Muscle layer of duodenum (tissue), 2 donors: Measurements from ENCODE around the gene SAP30.

Source experiments
- H3K27ac ChIP-seq: one replicate; pipeline ENCODE4 v1.7.0; 2013; ENCODE audit warnings: mild to moderate bottlenecking, low read length
- H3K27me3 ChIP-seq: one replicate; pipeline ENCODE4 v1.7.0; 2013; ENCODE audit warnings: low read depth, mild to moderate bottlenecking, control low read depth, low read length
- H3K36me3 ChIP-seq, 2 donors: one replicate each; pipeline ENCODE4 v1.7.0; 2013; ENCODE audit warnings: low read length in 2 of 2, control low read depth in 1 of 2, mild to moderate bottlenecking in 1 of 2; ENCODE audit not compliant: insufficient read depth in 2 of 2, control insufficient read depth in 1 of 2
- H3K4me1 ChIP-seq, 2 donors: one replicate each; pipeline ENCODE4 v1.7.0; 2013; ENCODE audit warnings: low read length in 2 of 2, mild to moderate bottlenecking in 2 of 2, control low read depth in 1 of 2, moderate library complexity in 1 of 2; ENCODE audit not compliant: insufficient read depth in 2 of 2, control insufficient read depth in 1 of 2
- H3K4me3 ChIP-seq, 2 donors: one replicate each; pipeline ENCODE4 v1.7.0; 2013; ENCODE audit warnings: low read length in 2 of 2, low read depth in 1 of 2, mild to moderate bottlenecking in 1 of 2
- H3K9me3 ChIP-seq, 2 donors: one replicate each; pipeline ENCODE4 v1.7.0; 2013; ENCODE audit warnings: low read length in 2 of 2, control low read depth in 1 of 2, mild to moderate bottlenecking in 1 of 2; ENCODE audit not compliant: control insufficient read depth in 1 of 2
- donor health status: healthy.

The SAP30 gene

DNA sequence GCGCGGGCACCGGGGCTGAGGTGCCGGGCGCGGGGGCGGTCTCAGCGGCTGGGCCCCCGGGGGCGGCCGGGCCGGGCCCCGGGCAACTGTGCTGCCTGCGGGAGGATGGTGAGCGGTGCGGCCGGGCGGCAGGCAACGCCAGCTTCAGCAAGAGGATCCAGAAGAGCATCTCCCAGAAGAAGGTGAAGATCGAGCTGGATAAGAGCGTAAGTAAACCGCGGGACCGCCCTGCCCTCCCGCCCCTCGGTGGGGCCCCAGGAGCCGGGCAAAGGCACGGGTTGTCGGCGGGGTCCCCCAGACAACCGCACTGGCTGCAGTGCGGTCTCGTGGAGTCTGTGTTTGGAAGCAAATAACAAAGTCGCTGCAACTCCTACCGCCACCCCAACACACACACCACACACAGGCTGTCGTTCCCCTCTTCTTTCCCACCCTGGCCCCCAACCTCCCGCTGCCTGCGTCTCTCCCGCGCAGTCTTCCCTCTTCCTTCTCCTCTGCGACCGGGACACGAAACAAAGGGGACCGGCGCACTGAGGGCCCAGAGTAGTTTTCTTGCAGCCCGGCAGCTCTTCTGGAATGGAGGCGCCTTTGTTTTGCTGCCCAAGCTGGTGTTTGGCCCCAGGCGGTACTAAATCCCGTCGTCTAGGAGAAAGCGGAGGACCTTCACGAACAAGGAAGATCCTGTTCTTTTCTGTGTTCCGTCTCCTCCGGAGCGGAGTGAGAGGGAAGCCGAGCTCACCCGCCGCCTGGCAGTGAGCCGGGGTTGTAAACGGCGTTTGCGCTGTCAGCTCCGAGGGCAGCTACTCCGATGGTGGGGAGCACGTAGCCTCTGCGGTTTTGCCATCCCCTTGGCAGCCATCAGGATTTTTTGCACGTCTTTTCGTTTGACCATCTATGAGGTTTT lies 788 bp downstream of the SAP30 start:
- peak overlapping the region; percentile 94 for H3K27ac ChIP-seq
- peaks cover 0 to 4% of the 10 kb centered on the region in 2 donors for H3K36me3 ChIP-seq
- H3K4me1 ChIP-seq: peaks cover 6 to 34% of the 10 kb centered on the region in 2 donors
- no peaks in the 10 kb centered on the region for H3K27me3 ChIP-seq
- H3K4me3 ChIP-seq: peak overlapping the region; percentile 75 to 85
- no peaks in the 10 kb centered on the region for H3K9me3 ChIP-seq

DNA sequence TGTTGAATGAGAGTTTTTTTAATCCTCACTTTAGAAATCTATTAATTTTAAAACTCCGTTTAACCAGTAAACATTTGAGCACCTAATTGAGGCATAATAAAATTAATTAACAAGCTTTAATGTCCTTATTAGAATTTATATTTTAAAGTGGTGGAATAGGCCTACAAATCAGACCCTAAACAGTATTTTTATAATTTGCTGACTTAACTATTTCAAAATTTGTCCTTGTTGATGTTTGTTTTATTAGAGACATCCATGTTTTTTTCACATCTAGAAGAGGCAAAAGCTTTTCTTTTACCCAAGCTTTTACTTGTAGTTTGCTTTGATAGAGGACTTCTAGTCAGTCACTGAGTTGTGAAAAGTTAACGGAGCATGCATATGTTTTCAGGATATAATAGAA lies 3.8 kb downstream of the SAP30 start:
- Histone ChIP-seq H3K9me3 (no peaks in the 10 kb centered on the region), H3K4me1 (peaks cover 0 to 17% of the 10 kb centered on the region in 2 donors)

DNA sequence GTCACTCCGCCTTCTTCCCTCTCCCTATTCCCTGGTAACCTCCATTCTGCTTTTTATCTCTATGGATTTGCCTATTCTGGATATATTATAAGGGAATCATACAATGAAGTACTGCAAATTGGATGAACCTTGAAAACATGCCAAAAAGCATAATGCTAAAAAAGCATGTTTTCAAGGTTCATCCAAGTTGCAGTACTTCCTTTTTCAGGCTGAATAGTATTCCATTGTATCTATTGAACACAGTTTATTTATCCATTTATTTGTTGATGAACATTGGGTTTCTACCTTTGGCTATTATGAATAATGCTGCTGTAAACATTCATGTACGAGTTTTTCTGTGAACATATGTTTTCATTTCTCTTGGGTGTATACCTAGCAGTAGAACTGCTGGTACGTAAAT lies 9.2 kb downstream of the SAP30 start:
- Histone ChIP-seq H3K27ac (no peak overlapping the region), H3K27me3 (no peaks in the 10 kb centered on the region), H3K4me3 (no peak overlapping the region), H3K36me3 (peaks cover 0 to 4% of the 10 kb centered on the region in 2 donors), H3K9me3 (no peaks in the 10 kb centered on the region), H3K4me1 (peaks cover 0 to 7% of the 10 kb centered on the region in 2 donors)

More for the DNA sequence above, 3.8 kb downstream of the SAP30 start:
- H3K27me3 ChIP-seq: no peaks in the 10 kb centered on the region
- H3K36me3 ChIP-seq: peaks cover 0 to 4% of the 10 kb centered on the region in 2 donors
- H3K4me3 ChIP-seq: no peak overlapping the region
- H3K27ac ChIP-seq: no peak overlapping the region

DNA sequence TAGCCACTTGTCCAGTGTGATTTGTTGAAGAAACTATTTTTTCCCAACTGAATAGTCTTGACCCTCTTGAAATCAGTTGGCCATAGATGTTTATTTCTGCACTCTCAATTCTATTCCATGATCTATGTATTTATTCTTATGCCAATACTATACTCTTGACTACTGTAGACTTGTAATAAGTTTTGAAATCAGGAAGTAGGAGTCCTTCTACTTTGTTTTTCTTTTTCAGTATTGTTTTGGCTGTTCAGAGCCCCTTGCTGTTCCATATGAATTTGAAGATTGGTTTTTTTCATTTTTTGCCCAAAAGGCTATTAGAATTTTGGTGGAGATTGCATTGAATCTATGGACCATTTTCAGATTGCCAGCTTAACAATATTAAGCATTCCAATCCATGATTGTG lies 10.2 kb downstream of the SAP30 start:
- Histone ChIP-seq H3K36me3 (peaks cover 0 to 3% of the 10 kb centered on the region in 2 donors), H3K9me3 (no peaks in the 10 kb centered on the region), H3K27me3 (no peaks in the 10 kb centered on the region), H3K4me1 (peaks cover 0 to 2% of the 10 kb centered on the region in 2 donors), H3K27ac (no peak overlapping the region), H3K4me3 (no peak overlapping the region)

DNA sequence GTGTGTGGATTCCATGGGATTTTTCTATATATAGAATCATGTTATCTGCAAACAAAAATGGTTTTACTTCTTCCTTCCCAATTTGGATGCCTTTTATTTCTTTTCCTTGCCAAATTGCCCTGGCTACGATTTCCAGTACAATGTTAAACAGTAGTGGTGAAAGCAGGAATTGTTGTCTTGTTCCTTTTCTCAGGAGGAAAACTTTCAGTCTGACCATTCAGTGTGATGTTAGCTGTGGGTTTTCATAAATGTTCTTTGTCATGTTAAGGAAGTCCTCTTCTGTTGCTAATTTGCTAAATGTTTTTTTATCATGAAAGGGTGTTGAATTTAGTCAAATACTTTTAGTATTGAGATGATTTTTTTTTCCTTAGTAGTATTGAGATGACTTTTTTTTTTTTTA lies 10.9 kb downstream of the SAP30 start:
- H3K9me3 ChIP-seq: no peaks in the 10 kb centered on the region
- no peak overlapping the region for H3K4me3 ChIP-seq
- H3K36me3 ChIP-seq: no peaks in the 10 kb centered on the region
- no peaks in the 10 kb centered on the region for H3K27me3 ChIP-seq
- no peak overlapping the region for H3K27ac ChIP-seq
- H3K4me1 ChIP-seq: no peaks in the 10 kb centered on the region

DNA sequence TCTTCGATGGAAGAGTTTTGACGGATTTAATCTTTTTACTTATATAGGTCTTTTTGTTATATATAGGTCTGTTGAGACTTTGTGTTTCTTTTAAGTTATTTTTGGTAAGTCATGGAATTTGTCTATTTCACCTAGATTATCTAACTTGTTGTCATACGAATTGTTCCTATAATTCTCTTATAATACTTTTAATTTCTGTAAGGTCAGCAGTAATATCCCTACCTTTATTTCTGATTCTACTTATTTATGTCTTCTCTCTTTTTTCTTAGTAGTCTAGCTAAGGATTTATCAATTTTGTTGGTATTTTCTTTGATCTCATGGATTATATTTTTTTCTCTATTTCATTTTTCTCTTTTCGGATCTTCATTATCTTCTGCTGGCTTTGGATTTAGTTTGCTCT lies 11.6 kb downstream of the SAP30 start:
- Histone ChIP-seq H3K4me3 (no peak overlapping the region), H3K36me3 (no peaks in the 10 kb centered on the region), H3K4me1 (no peaks in the 10 kb centered on the region), H3K9me3 (no peaks in the 10 kb centered on the region), H3K27me3 (no peaks in the 10 kb centered on the region), H3K27ac (no peak overlapping the region)

DNA sequence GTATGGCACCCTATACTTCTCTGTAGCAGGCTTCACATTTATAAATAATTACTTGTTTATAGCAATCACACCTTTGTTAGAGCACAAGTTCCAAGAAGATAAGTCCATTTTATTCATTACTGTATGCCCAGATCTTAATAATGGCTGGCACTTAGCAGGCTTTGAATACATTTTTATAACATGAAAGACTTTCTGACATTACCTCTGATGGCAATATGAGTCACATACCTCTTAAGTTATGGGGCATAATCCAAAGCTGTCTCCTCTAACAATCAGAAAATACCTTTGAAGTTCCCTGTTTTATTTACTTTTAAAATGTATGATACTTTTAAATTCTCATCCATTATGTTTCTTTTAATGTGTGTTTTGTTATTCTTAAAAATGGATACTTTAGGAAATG lies 16.0 kb downstream of the SAP30 start:
- H3K4me3 ChIP-seq: no peak overlapping the region
- no peak overlapping the region for H3K27ac ChIP-seq
- H3K4me1 ChIP-seq: no peaks in the 10 kb centered on the region
- H3K9me3 ChIP-seq: no peaks in the 10 kb centered on the region
- peaks cover 0 to 6% of the 10 kb centered on the region in 2 donors for H3K36me3 ChIP-seq
- H3K27me3 ChIP-seq: no peaks in the 10 kb centered on the region

DNA sequence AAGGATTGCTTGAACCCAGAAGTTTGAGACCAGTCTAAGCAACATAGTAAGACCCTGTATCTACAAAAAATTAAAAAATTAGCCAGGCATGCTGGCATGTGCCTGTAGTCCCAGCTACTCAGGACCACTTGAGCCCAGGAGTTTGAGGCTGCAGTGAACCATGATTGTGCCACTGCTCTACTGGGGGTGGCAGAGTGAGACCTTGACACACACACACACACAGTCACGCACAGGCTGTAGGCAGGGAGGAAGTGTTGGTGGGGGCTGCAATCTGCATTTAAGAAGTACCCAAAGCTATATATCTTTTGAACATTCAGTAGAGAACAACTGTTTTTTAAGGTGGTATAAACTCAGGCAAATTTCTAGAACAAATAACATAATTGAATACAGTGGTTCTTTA lies 20.9 kb downstream of the SAP30 start:
- Histone ChIP-seq H3K4me1 (no peaks in the 10 kb centered on the region), H3K9me3 (no peaks in the 10 kb centered on the region), H3K36me3 (peaks cover 0 to 11% of the 10 kb centered on the region in 2 donors), H3K4me3 (no peak overlapping the region), H3K27me3 (no peaks in the 10 kb centered on the region), H3K27ac (no peak overlapping the region)

DNA sequence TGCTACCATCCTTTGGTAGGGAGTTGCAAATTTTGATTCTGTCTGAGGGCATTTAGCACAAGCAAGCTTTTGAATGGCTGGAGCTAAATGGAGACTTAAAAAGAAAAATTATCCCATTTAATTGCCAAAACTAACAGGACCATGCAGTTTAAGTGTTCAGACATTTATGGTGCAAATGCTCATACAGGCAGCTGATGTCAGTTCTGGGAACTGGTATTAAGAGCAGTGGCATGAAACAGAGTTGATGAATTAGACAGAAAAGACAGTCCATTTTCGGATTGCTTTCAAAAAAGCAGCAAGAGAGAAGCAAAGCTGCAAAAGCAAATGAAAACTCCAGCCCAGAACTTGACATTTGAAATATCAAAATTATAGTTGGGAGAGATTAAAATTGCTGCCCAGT lies 26.9 kb downstream of the SAP30 start:
- H3K27ac ChIP-seq: peak overlapping the region; percentile 33
- no peaks in the 10 kb centered on the region for H3K9me3 ChIP-seq
- peak overlapping the region; percentile 40 to 44 for H3K4me3 ChIP-seq
- H3K36me3 ChIP-seq: peaks cover 0 to 3% of the 10 kb centered on the region in 2 donors
- H3K27me3 ChIP-seq: no peaks in the 10 kb centered on the region
- H3K4me1 ChIP-seq: peaks cover 0 to 11% of the 10 kb centered on the region in 2 donors

DNA sequence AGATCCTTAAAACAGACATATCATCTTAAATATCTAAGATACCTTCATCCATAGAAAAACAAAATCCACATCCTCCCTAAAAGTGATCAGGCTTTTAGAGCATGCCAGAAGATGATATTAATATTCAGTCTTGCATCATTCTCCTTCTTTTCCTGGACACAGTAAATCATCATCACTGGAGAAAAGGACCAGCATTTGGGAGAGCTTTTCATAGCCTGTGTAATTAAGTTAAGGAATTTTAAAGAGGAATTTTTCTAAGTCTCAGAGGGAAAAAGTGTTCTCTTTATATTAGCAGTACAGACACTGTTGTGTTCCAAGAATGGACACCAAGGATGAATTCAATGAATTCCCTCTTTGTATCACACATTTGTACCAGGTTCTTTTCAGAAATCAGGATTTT lies 27.5 kb downstream of the SAP30 start:
- no peaks in the 10 kb centered on the region for H3K36me3 ChIP-seq
- peaks cover 0 to 11% of the 10 kb centered on the region in 2 donors for H3K4me1 ChIP-seq
- H3K4me3 ChIP-seq: peak overlapping the region; percentile 40 to 44
- no peaks in the 10 kb centered on the region for H3K27me3 ChIP-seq
- H3K27ac ChIP-seq: peak overlapping the region; percentile 33
- H3K9me3 ChIP-seq: no peaks in the 10 kb centered on the region

DNA sequence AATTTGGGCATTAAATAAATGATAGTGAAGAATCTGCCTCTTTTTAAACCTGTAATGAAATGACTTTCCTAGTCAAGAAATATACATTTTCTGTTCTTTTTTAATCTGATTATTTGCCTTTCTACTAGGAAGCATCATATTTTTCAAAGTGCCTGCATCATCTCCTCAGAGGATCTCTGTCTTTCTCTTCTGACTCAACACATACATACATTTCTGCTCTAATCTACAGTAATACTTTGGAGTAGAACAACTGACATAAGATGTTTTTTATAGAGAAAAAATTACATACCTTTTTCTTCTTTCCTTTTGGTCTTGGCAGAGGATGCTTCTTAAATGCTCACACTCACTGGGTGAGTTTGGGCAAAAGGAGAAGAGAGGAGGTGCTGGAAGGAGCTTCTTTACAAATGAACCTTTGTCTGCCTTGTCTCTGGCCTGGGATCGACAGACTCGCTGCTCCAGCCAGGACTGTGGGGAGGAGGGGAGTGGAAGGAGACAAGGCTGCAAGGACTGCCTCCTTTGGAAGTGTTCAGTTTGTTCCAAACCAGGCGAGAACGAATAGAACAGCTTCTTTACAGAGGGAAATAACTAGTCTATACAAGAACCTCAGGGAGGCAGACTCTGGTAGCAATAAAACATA lies 28.1 kb downstream of the SAP30 start, which contains the start of gene SCRG1:
SCRG1 (minus strand) TSS at position 338 of the 637 bp plus-strand sequence. CDS start 7,702 bp downstream, outside the sequence.
- no peaks in the 10 kb centered on the region for H3K36me3 ChIP-seq
- H3K27me3 ChIP-seq: no peaks in the 10 kb centered on the region
- no peaks in the 10 kb centered on the region for H3K9me3 ChIP-seq
- H3K4me3 ChIP-seq: peak within 1 kb of the TSS; percentile 40 to 44
- H3K27ac ChIP-seq: peak within 1 kb of the TSS; percentile 33
- H3K4me1 ChIP-seq: peaks cover 0 to 11% of the 10 kb centered on the region in 2 donors
